IPS-NIHi7 (cell line): ENCODE results near the gene VPS29.

ENCODE experiments used
- DNase-seq: peaks from one replicate; pipeline ENCODE4 v3.0.0; 2012; ENCODE audit warnings: mixed read lengths; ENCODE audit errors: extremely low spot score

Gene VPS29

GRCh38 chr12:110444455-110444854 is 57.5 kb downstream of the VPS29 start:
- DNase-seq = no peak
